NCI-H446 (cell line): Measurements from ENCODE around the gene ST6GAL1.
"Not testable (repeated sequence)": the region's sequence is repeated elsewhere in the genome, so short reads cannot be mapped to it uniquely, and the experiment has no call there.

ENCODE experiments used
- DNase-seq, 2 experiments: peaks; one replicate each; lab custom pipeline; 2025; lab: John Stamatoyannopoulos, UW

ST6GAL1 gene

GRCh38 chr3:186967686-186968085 lies 37.4 kb downstream of the ST6GAL1 start:
- DNase-seq = no peak

DNA sequence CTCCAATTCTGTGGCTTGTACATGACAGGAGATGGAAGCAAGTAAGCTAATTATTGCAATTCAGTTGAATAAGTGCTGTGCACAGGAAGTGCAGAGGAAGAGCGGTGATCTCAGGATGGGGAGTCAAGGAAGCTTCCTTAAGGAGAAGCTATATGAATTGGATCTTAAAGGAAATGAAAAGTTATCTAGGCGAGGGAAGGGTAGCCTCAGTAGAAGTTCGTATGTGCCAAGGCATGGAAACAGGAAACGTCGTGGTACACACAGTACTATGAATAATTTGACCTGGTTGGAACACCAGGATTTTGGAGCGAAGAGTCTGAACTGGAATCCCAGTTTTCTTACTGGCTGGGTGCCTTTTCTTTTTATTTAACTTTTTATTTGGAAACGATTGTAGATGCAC lies 39.3 kb downstream of the ST6GAL1 start:
- no peak for DNase-seq

GRCh38 chr3:186971106-186971505 lies 40.8 kb downstream of the ST6GAL1 start:
- DNase-seq = not testable (repeated sequence)

GRCh38 chr3:186971578-186971977 lies 41.3 kb downstream of the ST6GAL1 start:
- DNase-seq = no peak

DNA sequence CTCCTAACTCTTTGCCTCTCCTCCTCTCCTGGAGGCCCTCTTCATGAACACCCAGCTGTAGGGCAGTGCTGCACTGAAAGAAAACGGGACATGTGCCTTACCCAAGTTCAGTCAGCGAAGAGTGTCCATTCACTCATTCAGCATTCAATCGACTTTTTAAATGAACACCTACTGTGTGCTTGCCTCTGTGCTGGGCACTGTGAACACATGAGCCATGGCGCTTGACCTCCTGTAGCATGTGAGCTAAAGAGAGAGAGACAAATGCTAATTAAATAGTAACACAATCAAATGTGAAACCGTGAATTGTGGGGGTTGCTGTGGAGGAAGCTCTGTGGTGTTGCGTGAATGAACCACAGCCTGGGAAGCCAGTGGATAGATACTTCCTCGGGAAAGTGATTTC lies 43.4 kb downstream of the ST6GAL1 start:
- DNase-seq = no peak

- DNase-seq = no peak
Observed at GRCh38 chr3:186974824-186975313, 44.5 kb downstream of the ST6GAL1 start.

- DNase-seq = no peak
Observed at GRCh38 chr3:186975726-186976125, 45.4 kb downstream of the ST6GAL1 start.

DNA sequence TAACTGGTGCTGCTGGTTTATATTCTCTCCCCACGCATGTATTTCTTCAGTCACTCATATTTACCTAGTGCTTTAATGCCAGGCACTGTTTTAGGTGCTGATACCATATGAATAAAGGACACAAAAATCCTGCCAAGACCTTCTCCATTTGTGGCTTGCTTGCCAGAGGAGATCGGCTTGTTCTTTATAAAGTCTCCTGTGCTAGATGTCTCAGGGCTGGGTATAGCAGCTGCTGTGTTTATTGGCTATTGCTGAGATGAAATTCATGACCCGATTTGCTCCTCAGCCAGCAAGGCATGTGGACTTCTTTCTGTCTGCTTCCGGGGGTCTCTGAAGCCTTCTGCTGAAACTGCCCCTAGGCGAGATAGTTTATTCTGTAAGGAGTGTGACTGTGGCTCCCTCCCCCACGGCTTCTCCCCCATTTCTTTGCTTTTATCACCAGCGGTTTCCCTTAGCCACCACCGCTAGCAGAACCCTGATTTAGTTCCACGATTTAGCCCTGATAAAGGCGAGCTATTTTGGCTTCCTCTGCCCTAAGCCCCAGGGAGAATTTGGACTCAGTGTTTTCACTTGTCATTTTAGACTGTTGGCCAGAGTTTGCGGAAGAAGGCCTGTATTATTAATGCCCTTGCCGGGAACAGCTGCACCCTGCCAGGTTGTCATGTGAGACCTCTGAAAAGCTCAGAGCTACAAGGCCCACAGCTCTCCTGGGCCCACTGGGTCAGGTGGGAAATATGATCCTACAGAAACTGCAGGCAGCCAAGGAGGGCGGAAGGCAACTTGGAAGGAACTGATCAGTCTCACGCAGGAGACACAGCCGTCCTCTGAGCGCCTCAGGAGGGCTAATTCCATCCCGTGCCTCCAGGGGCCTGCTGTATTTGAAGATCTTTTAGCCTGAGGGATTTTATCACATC lies 46.8 kb downstream of the ST6GAL1 start:
- no peak for DNase-seq

- no peak for DNase-seq
Observed at GRCh38 chr3:186978712-186979111, 48.4 kb downstream of the ST6GAL1 start.

- DNase-seq = no peak
Observed at GRCh38 chr3:186979852-186980251, 49.5 kb downstream of the ST6GAL1 start.

- no peak for DNase-seq
Observed at GRCh38 chr3:186980989-186981388, 50.7 kb downstream of the ST6GAL1 start.

DNA sequence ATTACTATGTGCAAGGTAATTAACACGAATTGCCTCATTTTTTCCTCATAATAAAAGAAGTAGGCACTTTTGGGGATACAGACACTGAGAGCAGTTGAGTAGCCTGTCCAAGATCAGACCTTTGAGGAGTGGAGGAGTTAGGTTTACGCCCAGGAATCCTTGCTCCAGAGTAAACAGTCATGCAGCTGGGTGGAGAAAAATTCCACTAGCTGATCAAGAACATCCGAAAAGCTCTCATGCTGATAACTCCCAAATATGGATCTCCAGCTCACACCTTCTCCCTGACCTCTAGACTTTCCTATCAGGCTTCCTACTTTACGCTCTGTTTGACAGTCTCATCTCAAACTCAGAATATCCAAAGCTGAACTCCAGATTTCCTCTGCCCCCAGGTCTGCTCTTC lies 53.3 kb downstream of the ST6GAL1 start:
- no peak for DNase-seq

GRCh38 chr3:186984064-186984463 lies 53.7 kb downstream of the ST6GAL1 start:
- no peak for DNase-seq

- no peak for DNase-seq
Observed at GRCh38 chr3:186985661-186986364, 55.5 kb downstream of the ST6GAL1 start.

- no peak for DNase-seq
Observed at GRCh38 chr3:186986406-186986805, 56.1 kb downstream of the ST6GAL1 start.

GRCh38 chr3:186986816-186987215 lies 56.5 kb downstream of the ST6GAL1 start:
- no peak for DNase-seq

- DNase-seq = no peak
Observed at GRCh38 chr3:186988806-186989205, 58.5 kb downstream of the ST6GAL1 start.

DNA sequence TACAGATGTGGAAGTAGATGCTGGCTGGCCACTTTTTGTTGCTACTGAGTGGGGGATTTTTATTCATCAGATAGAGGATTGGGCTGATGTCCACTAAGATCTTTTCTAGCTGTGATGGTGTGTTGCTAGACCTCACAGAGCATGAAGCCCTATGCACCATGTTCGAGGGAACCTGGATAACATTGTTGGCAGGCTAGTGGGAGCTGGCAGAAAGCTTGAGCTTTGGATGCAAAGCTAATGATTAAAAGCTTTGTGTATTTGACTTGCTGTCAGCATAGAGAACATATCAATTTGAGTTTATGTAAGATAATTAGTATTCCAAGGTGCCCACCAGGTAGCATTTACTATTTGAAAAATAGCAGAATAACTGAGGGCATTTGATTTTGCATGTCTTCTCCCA lies 59.1 kb downstream of the ST6GAL1 start:
- no peak for DNase-seq

DNA sequence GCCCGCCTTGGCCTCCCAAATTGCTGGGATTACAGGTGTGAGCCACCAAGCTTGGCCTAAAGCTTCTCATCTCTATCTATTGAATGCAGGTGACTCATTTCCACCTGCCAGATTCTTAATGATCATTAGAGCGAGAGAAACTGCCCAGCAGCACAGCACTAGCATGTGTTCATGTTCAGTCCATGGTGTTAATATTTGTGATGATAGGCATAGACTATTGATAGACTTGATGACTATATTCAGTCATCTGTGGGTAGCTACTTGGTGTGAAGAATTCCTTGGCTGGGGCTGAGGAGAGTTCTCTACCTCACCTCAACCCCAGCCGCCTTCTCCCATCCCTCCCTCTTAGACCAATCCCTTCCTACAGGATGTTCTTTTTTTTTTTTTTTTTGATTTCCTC lies 60.0 kb downstream of the ST6GAL1 start:
- DNase-seq = no peak

- DNase-seq = no peak
Observed at GRCh38 chr3:186990878-186991308, 60.6 kb downstream of the ST6GAL1 start.

DNA sequence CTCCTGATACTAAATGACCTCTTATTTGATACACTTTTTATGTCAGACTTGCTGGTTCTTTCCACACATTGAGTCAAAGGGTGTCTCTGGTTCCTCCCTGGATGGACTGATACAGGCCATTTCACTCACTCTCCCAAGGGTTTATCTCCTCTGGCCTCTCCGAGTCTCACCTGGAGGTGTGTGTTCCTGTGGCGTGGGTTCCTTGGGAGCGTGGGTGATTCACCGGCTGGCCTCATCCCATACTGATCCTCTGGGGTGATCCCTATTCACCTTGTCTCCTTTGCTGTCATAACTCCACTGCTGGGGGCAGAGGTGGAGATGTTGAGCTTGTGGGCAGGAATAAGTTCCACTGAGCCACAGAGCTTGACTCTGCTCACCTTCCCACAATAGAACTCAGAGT lies 61.1 kb downstream of the ST6GAL1 start:
- DNase-seq = no peak

DNA sequence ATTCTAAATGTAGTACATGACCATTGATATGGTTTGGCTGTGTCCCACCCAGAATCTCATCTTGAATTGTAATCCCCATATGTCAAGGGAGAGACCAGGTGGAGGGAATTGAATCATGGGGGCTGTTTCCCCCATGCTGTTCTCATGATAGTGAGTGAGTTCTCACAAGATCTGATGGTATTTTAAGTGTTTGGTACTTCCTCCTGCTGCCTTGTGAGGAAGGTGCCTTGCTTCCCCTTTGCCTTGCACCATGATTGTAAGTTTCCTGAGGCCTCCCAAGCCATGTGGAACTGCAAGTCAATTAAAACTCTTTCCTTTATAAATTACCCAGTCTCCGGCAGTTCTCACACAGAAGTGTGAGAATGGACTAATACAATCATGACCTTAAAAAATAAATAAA lies 61.8 kb downstream of the ST6GAL1 start:
- not testable (repeated sequence) for DNase-seq

DNA sequence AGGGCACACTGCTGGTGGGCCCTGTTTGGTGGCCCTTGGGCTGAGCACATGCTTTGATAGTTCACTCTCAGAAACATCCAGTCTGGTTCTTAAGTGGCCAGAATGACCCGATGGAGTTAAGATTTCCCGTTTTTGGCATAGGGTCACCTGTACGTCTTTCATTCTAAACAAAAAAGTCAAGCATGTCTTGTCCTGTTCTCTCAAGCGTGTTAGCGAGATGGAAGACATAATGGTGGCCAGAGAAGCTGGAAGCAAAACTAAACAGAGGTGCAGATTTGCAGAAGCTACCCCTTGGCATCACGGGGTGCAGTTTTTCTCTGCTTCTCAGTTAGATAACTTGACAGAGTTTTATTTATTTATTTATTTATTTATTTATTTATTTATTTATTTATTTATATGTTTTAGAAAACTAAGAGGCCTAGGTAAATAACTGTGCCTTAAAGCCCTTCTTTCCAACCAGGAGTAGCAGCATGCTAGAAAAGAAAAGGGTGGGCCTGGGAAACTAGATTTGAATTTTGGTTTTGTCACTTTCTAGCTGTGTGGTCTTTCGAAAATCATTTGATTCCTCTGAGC lies 63.0 kb downstream of the ST6GAL1 start:
- DNase-seq = no peak
